Stimulated activated CD8-positive, alpha-beta memory T cell treated with anti-CD3 and anti-CD28 coated beads, Interleukin-4, amount 100 ng/mL, for 1 hour (primary cell): ENCODE measurements around the gene CBX6.
"Not testable (repeated sequence)": the region's sequence is repeated elsewhere in the genome, so short reads cannot be mapped to it uniquely, and the experiment has no call there.

Source experiments
- DNase-seq, 2 donors: peaks; one replicate each; pipeline ENCODE4 v3.0.0-alpha.2; 2020; ENCODE audit warnings: low read depth in 2 of 2, low spot score in 1 of 2

Gene CBX6

DNA sequence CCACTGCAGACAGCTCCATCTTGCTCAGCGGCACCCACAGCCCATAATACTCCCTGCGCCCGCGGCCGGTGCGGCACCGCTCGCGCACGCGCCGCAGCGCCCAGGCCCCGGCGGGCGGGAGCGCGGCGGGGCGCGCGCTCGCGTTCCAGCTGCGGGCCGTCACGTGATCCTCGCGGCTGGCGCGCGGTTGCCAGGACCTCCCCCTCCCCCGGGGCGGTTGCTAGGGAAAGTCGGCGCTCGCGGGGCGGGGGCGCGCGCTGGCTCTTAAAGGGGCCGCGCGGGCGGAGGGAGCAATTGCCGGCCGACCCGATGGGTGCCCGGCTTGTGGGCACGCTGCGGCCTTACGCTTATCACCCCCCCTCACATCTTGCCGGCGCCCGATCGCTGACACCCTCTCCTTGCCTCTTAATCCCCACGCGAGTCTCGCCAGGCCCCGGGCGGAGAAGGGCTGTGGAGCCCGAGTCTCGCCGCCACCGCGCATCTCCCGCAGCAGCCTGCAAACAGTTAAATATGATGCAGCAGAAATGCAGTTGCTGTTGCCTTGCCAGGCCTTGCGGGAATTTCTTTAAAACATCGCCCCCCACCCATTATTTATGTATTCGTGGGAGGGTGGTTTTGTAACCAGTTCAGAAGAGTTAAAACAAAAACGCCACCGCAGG, at the start of gene CBX6:
Gene CBX6 (minus strand): TSS at position 45 of the 659 bp plus-strand sequence. CDS start 26 bp downstream, at position 19.
- peak; percentile 89 to 91 for DNase-seq

DNA sequence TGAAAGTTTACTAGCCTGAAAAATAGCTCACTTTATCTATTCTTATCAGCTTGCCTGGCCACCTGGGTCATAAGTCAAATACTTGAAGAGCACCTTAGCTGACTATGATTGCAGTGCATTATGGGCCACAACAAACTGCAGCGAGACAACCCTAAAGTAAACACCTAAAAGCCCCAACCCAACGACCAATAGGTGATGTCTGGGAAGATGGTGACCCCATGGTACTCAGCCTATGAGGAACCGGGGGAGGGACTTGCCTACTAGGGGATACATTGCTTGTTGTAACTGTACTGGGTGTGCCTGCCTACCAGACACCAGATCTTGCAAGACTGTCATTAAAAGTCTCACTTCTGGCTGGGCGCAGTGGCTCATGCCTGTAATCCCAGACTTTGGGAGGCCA, 49.8 kb upstream of the CBX6 start:
- DNase-seq, result no peak

DNA sequence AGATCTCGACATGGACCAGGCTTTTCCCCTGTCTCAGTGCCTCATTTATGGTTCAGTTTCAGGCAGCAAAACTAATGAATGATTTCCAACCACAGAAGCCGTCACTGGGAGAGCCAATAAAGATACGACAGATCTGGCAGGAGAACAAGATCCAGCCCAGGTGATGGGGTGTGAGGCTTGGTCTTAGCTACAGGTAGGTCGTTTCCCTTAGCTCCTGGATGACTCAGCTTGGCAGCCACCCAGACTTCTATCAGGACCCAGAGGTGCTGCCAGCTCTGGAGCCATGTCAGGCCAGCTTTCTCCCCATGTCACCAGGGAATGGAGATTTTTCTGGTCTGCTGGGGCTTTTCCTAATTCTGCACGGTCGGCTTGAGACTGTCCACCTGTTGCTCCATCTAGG, 49.1 kb upstream of the CBX6 start:
- no peak for DNase-seq

DNA sequence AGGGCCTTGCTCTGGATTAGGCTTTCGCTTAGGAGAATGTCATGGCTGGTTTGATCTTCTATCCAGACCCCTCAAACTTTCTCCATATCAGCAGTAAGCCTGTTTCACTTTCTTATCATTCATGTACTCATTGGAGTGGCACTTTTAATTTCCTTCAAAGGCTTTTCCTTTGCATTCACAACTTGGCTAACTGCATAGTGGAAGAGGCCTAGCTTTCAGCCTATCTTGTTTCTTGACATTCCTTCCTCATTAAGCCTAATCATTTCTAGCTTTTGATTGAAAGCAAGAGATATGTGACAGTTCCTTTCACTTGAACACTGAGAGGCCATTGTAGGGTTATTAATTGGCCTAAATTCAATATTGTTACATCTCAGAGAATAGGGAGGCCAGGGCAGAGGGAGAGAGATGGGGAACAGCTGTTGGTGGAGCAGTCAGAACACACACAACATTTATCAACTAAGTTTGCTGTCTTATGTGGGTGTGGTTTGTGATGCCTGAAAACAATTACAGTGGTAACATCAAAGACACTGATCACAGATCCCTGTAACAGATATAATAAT, 47.7 kb upstream of the CBX6 start:
- DNase-seq, result no peak

DNA sequence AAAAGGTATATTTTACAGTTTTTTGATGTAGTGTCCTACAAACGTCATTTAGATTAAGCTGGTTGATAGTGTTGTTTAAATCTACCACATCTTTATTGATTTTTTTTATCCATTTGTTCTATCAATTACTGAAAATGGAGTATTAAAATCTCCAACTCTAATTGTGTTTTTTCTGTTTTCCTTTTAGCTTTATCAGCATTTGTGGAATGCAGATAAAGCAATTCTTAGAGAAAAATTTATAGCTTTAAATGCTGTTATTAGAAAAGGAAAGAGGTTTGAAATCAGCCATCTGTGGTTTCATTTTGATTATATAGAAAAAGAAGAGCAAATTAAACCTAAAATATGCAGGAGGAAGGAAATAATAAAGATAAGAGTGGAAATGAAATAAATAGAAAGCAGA, 39.4 kb upstream of the CBX6 start:
- DNase-seq, result no peak

DNA sequence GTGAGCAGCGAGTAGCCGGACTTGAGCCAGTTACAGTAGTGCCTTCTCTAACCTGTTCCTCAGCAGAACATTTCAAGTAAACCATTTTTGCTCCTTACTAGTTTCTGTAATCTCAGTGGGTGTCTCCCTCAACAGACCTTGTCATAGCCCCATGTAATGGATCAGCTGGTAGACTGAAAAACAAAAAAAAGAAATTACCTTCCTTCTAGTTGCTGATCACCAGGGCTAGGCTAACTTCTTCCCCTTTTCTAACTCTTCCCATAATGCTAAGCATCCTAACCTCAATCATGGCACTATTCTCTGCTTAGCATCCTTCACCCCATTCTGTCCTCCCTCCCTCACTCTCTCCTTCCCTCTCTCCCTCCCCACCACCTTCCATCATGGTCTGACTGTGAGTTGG, 35.8 kb upstream of the CBX6 start:
- DNase-seq, result no peak

DNA sequence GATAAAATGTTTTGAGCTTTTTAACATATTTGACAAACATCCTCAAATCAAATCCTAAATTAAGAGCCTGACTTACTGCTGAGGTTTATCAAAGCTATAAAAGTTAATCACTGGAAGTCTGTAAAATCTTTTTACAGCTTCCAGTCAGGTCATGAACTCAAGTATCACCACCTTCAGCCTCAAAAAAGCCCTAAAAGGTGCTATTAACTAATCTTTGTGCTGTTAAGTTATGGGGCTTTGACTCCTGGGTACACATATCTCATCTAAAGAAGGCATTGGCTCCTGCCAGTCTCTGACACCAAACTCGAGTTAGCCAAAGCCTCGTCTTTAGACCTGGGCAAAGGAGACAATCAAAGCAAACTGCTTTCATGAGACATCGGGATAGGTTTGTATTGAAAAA, 34.0 kb upstream of the CBX6 start:
- no peak for DNase-seq

DNA sequence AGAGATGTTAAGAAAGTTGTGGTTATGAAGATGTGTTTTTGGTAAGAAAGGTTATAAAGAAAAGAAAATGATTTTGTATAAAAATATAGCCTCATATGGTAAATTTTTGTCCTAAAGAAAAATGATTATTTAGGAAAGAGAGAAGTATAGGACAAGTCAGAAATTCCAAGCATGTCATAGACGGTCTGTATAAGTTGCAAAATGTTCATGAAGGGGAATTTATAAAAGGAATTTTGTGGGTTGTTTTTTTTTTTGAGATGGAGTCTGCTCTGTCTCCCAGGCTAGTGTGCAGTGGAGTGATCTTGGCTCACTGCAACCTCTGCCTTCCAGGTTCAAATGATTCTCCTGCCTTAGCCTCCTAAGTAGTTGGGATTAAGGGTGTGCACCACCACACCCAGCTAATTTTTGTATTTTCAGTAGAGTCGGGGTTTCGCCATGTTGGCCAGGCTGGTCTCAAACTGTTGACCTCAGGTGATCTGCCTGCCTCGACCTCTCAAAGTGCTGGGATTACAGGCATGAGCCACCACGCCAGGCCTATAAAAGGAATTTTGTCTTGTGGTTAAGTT, 32.1 kb upstream of the CBX6 start:
- DNase-seq, result not testable (repeated sequence)

DNA sequence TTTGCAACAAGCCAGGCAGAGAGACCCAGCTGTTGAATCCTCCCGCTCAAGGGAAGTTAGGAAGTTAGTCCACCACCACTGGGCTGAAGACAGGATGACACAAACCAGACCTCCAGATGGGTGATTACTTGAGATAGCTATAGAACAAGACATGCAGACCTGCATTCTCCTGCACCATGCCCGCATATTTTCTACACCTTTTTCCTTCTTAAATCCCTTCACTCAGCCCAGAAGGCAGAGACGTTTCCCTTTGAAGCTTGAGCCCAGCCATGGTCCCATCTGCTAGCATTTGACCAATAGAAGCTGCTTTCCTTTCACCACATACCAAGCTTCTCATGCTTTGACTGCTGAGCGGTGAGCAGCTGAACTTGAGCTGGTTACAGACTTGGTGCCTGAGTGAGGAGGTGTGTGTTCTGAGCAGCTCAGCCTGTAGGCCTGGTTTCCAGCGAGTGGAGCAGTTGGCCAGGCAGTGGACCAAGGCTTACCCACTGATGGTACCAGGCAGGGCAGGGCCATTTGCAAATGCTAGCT, 29.2 kb upstream of the CBX6 start:
- no peak for DNase-seq

DNA sequence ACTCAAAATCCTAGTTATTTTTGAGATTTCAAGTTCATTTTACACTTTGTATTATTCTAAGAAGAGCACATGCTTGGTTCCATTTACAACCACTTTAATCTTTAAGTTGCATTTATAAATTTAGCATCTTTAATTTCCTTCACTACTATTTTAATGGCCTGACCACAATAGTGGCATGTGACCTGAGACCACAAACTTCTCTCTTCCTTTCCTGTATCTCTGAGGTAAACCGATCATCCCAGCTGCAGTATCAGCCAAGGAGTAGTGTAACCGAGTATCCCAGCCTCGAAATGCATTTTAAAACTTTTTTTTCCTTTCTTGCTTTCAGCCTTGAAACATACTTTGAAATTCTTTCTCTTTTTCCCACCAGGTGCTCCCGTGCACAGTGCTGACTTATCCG, 28.7 kb upstream of the CBX6 start:
- DNase-seq, result no peak

DNA sequence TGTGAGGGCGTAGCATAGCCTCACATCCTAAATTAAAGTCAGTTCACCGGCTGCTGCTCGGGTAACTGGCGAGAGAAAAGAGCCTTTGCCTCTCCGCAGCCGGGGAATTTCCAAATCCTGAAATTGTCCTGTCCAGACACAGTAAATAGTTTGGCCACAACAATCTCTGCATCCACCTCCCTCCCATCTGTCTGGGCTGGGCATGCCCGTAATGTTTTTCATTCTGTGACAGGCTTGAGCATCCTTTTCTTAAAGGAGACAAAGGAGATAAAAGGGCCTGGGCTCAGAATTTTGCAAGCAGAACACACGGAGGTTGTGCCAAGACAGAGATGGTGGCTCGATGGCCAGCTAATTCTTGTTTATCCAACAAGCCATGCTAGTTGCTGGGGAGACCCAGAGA, 19.2 kb upstream of the CBX6 start:
- DNase-seq, result no peak

DNA sequence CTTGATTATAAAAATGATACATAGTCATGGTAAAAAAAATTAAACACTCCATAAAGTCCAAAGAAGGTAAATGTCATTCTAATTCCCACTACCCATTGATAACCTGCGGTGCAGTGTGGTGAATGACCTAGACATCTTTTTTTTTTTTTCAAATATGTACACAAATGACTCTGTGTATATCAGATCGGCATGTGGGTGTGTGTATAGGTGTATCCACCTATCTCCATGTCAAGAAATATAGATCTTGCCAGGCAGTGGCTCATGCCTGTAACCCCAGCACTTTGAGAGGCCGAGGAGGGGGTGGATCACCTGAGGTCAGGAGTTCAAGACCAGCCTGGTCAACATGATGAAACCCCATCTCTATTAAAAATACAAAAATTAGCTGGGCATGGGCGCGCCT, 18.4 kb upstream of the CBX6 start:
- DNase-seq, result no peak

DNA sequence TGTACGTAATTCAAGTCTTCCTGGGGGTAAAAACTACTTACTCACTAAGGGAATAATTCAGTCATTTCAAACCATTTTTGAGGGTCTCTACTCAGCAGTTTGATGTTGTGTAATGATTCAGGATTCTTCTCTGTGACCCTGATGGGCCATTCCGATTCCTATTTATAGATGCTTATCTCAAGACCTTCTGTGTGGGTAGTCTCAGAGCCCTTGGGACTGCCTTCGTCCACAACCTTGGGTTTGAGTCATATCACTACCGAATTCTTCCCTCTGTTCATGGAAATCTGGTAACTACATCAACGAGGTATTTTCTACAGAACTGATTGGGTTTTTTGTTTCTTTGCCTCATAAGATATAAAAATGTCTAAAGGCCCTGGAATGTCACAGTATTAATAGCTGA, 14.3 kb upstream of the CBX6 start:
- DNase-seq, result no peak

DNA sequence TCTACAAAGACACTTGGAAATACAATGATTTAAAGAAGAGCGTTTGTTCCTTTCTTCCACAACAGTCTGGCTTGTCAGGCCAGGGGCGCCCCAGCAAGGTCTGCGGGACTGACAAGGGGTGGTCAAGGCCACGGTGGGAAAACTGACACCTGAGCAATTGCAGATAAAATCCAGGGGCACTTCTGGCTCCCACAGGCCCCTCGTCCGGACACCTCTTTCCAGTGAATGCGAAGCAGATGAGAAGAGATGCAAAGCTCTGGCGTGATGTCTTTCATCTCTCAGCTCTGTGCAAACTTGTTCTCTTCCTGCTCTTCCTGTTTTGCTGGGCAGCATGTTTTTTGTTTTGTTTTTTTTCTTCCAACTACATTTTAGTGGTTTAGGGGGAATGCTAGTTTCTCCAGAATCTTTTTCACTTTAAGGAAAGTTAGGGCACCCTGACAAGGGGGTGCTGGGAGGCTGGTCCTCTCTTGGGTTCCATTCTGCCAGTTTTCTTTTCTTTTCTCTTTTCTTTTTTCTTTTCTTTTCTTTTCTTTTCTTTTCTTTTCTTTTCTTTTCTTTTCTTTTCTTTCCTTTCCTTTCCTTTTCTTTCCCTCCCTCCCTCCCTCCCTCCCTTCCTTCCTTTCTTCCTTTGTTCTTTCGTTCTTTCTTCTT, 11.1 kb upstream of the CBX6 start:
- no peak for DNase-seq

DNA sequence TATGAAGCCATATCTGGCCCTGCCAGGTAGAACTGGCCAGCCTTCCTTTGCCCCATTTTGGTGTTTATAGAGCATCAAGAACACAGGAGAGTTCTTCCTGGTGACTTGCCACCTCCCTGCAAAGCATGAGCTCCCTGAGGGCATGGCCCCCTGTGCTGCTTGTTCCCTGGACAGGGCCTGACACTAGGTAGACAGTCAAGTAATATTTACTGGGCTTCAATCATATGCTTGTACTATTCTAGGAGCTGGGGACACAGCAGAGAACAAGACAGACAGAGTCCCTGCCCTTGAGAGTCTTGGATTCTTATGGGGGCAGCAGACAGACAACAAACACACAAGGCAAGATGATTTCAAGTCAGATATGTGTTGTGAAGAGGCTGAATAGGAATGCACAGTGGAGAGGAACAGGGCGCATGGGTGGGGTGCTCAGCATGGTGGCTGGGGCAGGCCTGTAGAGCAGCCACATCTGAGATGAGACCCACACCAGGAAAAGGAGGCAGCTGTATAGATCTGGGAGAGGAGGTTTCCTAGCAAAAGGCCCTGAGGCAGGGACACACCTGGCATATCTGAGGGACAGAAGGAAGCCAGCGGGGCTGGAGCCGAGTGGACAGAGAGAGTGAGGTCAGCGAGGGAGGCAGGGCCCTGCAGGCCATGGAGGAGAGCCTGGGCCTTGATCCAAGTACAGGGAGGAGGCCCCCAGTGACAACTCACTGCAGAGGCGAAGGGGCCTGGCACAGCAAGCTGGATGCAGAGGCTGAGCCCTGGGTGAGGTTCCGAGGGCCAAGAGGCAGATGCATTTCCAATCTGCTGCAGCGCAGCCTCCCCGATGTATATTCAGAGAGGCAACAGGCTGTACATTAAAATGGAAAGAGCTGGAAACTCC, 10.2 kb upstream of the CBX6 start:
- DNase-seq, result no peak

DNA sequence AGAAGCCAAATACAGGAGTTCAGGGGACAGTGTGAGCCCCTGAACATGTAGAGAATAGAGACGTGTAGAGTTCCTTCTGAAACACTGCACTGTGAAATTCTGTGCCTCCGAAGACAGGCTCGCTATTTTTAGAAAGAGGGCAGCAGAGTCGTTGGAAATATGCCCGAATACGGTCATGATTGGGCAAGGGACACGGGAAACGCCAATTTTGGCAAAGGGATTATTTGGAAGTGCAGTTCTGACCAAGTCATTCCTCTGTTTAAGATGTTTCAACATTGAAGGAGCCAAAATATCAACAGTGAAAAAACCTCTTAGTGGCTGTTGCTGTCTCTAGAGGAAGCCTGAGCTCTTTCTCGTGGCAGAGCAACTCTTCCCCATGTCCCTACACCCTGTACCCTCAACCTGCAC, 9.5 kb upstream of the CBX6 start:
- DNase-seq, result no peak

DNA sequence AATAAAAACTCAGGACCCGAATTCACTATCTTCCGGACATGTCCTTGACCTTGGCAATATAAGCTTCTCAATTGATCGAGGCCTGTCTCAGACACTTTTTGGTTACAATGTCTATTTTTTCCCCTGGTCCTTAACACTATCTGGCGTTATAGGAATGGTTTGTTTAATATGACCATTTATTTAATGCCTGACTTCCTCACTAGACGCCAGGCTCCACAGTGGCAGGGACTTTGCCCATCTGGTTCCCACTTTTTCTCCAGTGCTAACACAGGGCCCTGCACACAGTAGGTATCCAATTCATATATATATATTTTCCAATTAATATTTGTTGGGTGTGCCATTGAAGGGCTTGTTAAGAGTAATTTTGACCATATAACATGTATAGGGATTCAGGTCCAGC, 7.9 kb upstream of the CBX6 start:
- DNase-seq, result no peak

DNA sequence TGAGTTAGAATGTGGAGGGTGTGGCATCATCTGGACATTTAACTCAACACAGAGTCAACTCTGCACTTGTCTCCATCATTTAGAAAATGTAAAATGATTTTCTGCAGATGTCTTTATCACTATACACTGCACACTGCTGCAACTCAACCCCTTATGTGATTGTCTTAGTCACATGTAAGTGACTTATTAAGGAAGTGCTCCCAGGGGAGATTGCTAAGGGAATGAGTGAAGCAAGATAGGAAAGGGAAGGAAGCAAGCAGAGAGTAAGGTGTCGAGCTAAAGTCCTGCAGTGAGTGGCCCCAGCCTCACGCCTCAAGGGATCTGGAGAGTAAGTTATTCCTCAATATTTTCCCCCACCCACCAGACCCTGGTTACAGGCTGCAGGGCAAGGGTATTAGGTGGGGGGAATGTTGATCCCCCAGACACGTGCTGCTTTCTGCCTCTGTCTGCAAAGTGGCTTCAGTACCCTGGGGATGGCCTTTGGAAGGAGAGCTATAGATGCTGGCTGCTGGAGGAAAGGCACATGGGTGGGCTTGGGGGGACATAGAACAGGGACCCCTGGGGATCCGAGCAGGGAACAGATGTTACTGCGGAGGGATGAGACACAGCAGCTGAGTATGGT, 7.2 kb upstream of the CBX6 start:
- DNase-seq, result no peak

DNA sequence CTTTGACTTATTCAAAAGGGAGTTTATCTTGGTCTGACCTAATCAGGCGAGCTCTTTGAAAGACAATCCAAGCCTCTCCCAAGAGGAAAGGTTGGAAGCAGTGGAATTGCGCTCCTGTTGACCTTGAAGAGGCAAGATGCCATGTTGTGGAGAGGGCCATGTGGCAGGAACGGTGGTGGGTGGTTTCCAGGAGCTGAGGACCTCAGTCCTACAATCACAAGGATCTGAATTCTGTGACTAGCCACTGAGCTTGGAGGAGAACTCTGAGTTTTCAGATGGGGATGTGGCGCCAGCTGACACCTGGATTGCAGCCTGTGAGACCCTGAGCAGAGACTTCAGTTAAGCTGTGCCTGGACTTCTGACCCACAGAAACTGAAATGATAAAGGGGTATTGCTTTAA, 6.0 kb upstream of the CBX6 start:
- DNase-seq, result no peak

DNA sequence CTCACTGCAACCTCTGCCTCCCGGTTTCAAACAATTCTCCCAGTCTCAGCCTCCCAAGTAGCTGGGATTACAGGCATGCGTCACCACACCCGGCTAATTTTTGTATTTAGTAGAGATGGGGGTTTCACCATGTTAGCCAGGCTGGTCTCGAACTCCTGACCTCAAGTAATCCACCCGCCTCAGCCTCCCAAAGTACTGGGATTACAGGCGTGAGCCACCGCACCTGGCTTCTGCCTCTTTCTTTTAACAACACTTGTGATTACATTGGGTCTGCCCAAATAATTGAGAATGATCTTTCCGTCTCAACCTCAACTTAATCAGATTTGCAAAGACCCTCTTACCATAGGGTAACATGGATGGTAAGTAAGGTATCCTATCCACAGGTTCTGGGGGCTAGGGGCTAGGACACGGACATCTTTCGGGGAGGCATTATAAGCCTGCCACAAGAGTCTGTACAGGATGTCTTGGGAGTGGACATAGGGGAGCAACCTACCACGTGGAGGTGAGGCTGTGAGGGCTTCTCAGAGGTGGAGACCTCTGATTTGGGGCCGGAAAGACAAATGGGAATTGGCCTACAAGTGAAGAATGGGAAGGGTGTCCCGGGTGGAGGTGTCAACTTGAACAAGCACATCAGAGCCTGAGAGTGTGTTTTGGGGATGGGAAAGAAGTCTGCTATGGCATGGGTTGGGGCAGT, 2.7 kb upstream of the CBX6 start:
- no peak for DNase-seq
